HepG2 (cell line): ENCODE measurements around the gene ARHGEF12. TPM values are rescaled to one million over a fixed set of nuclear protein-coding genes. Genes with fewer than 3 reads are reported as not detected.
A peak's percentile ranks its signal among the peaks of the same experiment; 100 is the strongest.

Experiments used
- AGO1 ChIP-seq: fragments of 200-400 bp; formaldehyde crosslinking; IDR thresholded peaks from 2 replicates; pipeline ENCODE4 v1.6.1; 2017; ENCODE audit warnings: mild to moderate bottlenecking, low read depth, low read length, moderate library complexity; ENCODE audit not compliant: poor library complexity, severe bottlenecking
- BCL6 ChIP-seq: IDR thresholded peaks from 2 replicates; pipeline ENCODE4 v1.6.1; 2016; ENCODE audit warnings: missing genetic modification reagents, missing compliant biosample characterization
- CTCF ChIP-seq: sonication (generic); formaldehyde crosslinking; IDR thresholded peaks from 2 replicates; pipeline ENCODE4 v1.5.0; 2020; ENCODE audit warnings: mild to moderate bottlenecking, missing genetic modification reagents, moderate library complexity
- EED ChIP-seq: sonication (generic); formaldehyde crosslinking; IDR thresholded peaks from 2 replicates; pipeline ENCODE4 v1.5.0; 2020; ENCODE audit warnings: mild to moderate bottlenecking, missing genetic modification reagents
- ELF3 ChIP-seq: IDR thresholded peaks from 2 replicates; pipeline ENCODE4 v1.6.1; 2016; ENCODE audit warnings: missing genetic modification reagents, missing compliant biosample characterization
- GATAD2A ChIP-seq: IDR thresholded peaks from 2 replicates; pipeline ENCODE4 v1.6.1; 2016
- GTF2F1 ChIP-seq: fragments of 150-350 bp; IDR thresholded peaks from 2 replicates; pipeline ENCODE4 v1.6.1; 2014; ENCODE audit warnings: low read length
- HOXA3 ChIP-seq: sonication (generic); formaldehyde crosslinking; IDR thresholded peaks from 2 replicates; pipeline ENCODE4 v1.5.0; 2020; ENCODE audit warnings: missing genetic modification reagents
- KLF11 ChIP-seq: IDR thresholded peaks from 2 replicates; pipeline ENCODE4 v1.6.1; 2016; ENCODE audit warnings: missing compliant biosample characterization
- LCORL ChIP-seq, 2 experiments: fragments of 450-650 bp in 1 of 2; sonication (generic) in 1 of 2; formaldehyde crosslinking in 1 of 2; IDR thresholded peaks; 2 replicates each; pipeline versions ENCODE4 v1.5.0 to v1.6.1; 2017 to 2020; ENCODE audit warnings: antibody characterized with exemption in 1 of 2, missing genetic modification reagents in 1 of 2
- MAFK ChIP-seq, 2 experiments: IDR thresholded peaks in 1 of 2; conservative IDR thresholded peaks in 1 of 2; 2 replicates each; pipeline ENCODE4 v1.6.1; 2011; ENCODE audit warnings: improper control_type of control experiment in 2 of 2, low read length in 2 of 2
- MXD4 ChIP-seq: IDR thresholded peaks from 2 replicates; pipeline ENCODE4 v1.6.1; 2016; ENCODE audit warnings: mild to moderate bottlenecking, missing biosample characterization, missing genetic modification reagents
- NCOA2 ChIP-seq: sonication (generic); formaldehyde crosslinking; IDR thresholded peaks from 2 replicates; pipeline ENCODE4 v1.8.0; 2022; ENCODE audit warnings: inconsistent platforms
- NR2F6 ChIP-seq, 2 experiments: IDR thresholded peaks; 2 replicates each; pipeline ENCODE4 v1.6.1; 2016; ENCODE audit warnings: antibody characterized with exemption in 1 of 2, mild to moderate bottlenecking in 1 of 2
- SMARCE1 ChIP-seq: fragments of 450-650 bp; IDR thresholded peaks from 2 replicates; pipeline ENCODE4 v1.6.1; 2017; ENCODE audit warnings: borderline replicate concordance
- SMC3 ChIP-seq: IDR thresholded peaks from 2 replicates; pipeline ENCODE4 v1.6.1; 2011; ENCODE audit warnings: low read length, improper control_type of control experiment
- SOX5 ChIP-seq: IDR thresholded peaks from 2 replicates; pipeline ENCODE4 v1.6.1; 2016; ENCODE audit warnings: borderline replicate concordance
- STAG1 ChIP-seq: sonication (generic); formaldehyde crosslinking; IDR thresholded peaks from 2 replicates; pipeline ENCODE4 v1.4.0; 2020; ENCODE audit warnings: missing genetic modification reagents
- SUZ12 ChIP-seq: fragments of 150-350 bp; IDR thresholded peaks from 2 replicates; pipeline ENCODE4 v1.6.1; 2014; ENCODE audit warnings: low read depth, low read length
- TCF7L2 ChIP-seq: IDR thresholded peaks from 2 replicates; pipeline ENCODE4 v1.6.1; 2011; ENCODE audit warnings: mild to moderate bottlenecking, low read depth, low read length, moderate library complexity
- ZNF121 ChIP-seq: sonication (generic); formaldehyde crosslinking; IDR thresholded peaks from 2 replicates; pipeline ENCODE4 v1.5.0; 2020; ENCODE audit warnings: mild to moderate bottlenecking, missing genetic modification reagents
- ZNF3 ChIP-seq: IDR thresholded peaks from 2 replicates; pipeline ENCODE4 v1.7.0; 2017; ENCODE audit warnings: inconsistent platforms
- ZNF713 ChIP-seq: sonication (generic); formaldehyde crosslinking; IDR thresholded peaks from 2 replicates; pipeline ENCODE4 v1.4.0; 2020; ENCODE audit warnings: mild to moderate bottlenecking, missing genetic modification reagents
- polyA plus RNA-seq, 8 experiments: library from polyadenylated mRNA; depleted of rRNA in 3 of 8; stranded (reverse) in 7 of 8; unstranded in 1 of 8; fragments of >200 nt; fragmentation: Illumina TruSeq in 4 of 8; extraction: Trizol in 4 of 8; gene quantifications; 2 replicates each; pipeline versions ENCODE4 v1.2.1 to v1.2.3, GENCODE V29; 2011 to 2016; ENCODE audit warnings: low read depth in 4 of 8, missing spikeins in 1 of 8, mixed read lengths in 1 of 8; ENCODE audit not compliant: insufficient read depth in 1 of 8
- total RNA-seq, 5 experiments: library from RNA; depleted of rRNA; stranded (reverse); fragments of >200 nt; fragmentation: Illumina TruSeq; extraction: Trizol; gene quantifications; 2 replicates each; pipeline ENCODE4 v1.2.3, GENCODE V29; 2016; ENCODE audit warnings: low read depth in 1 of 5
- TF ChIP-seq, protein P1 (sequence below): sonication (generic); formaldehyde crosslinking; IDR thresholded peaks from 2 replicates; pipeline ENCODE4 v1.5.0; 2020; ENCODE audit warnings: missing genetic modification reagents
- TF ChIP-seq, protein P2 (sequence below): sonication (generic); formaldehyde crosslinking; conservative IDR thresholded peaks from 2 replicates; pipeline ENCODE4 v1.4.0; 2020; ENCODE audit warnings: missing genetic modification reagents
- TF ChIP-seq, protein P3 (sequence below): sonication (generic); formaldehyde crosslinking; IDR thresholded peaks from 2 replicates; pipeline ENCODE4 v1.4.0; 2020; ENCODE audit warnings: missing genetic modification reagents, low read depth, mild to moderate bottlenecking, borderline replicate concordance
- TF ChIP-seq, protein P4 (sequence below): conservative IDR thresholded peaks from 2 replicates; pipeline ENCODE4 v1.6.1; 2018; ENCODE audit warnings: missing genetic modification reagents

Gene ARHGEF12
- total and polyA plus RNA-seq, 2 of the 13 experiments (the other 11 are each of a cell fraction or from before 2014, with no cell fraction given) = 17.9 to 54.4 TPM

GRCh38 chr11:120334894-120335462 is 1.2 kb upstream of the ARHGEF12 start (continued):
- TF ChIP-seq ELF3 (CRISPR knock-in tag) (peak; percentile 41; the same call in 1 of the 2 replicates), HOXA3 (CRISPR knock-in tag) (0 out of 2 replicates have a peak, but pooled peaks have one; percentile 12), SOX5 (CRISPR knock-in tag) (peak; percentile 12; the same call in 1 of the 2 replicates), MAFK (conservative IDR thresholded peaks at IDR 0.05 in 1 of 2, IDR thresholded peaks at IDR 0.05 in 1 of 2; ENCODE audit: low read length in 2 of 2) (no peak), ZNF713 (no peak), NR2F6 (IDR thresholded peaks at IDR 0.05) (no peak), NR2F6 (CRISPR knock-in tag; IDR thresholded peaks at IDR 0.05) (no peak), MXD4 (CRISPR knock-in tag) (no peak), ZNF3 (CRISPR knock-in tag) (0 out of 2 replicates have a peak, but pooled peaks have one; percentile 26), SUZ12 (no peak), GTF2F1 (no peak), LCORL (IDR thresholded peaks at IDR 0.05) (no peak), LCORL (CRISPR knock-in tag; IDR thresholded peaks at IDR 0.05) (no peak), NCOA2 (CRISPR knock-in tag) (no peak), CTCF (CRISPR knock-in tag) (peak; percentile 68), EED (CRISPR knock-in tag) (no peak), STAG1 (CRISPR knock-in tag) (peak; percentile 73), BCL6 (CRISPR knock-in tag) (0 out of 2 replicates have a peak, but pooled peaks have one; percentile 14), AGO1 (no peak), KLF11 (CRISPR knock-in tag) (no peak), ZNF121 (CRISPR knock-in tag) (no peak), GATAD2A (CRISPR knock-in tag) (peak; percentile 16; the same call in 1 of the 2 replicates), SMC3 (peak; percentile 57), TCF7L2 (no peak), SMARCE1 (no peak)
- TF ChIP-seq, protein P1, sequence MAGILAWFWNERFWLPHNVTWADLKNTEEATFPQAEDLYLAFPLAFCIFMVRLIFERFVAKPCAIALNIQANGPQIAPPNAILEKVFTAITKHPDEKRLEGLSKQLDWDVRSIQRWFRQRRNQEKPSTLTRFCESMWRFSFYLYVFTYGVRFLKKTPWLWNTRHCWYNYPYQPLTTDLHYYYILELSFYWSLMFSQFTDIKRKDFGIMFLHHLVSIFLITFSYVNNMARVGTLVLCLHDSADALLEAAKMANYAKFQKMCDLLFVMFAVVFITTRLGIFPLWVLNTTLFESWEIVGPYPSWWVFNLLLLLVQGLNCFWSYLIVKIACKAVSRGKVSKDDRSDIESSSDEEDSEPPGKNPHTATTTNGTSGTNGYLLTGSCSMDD (CRISPR knock-in tag) = no peak
- TF ChIP-seq, protein P2, sequence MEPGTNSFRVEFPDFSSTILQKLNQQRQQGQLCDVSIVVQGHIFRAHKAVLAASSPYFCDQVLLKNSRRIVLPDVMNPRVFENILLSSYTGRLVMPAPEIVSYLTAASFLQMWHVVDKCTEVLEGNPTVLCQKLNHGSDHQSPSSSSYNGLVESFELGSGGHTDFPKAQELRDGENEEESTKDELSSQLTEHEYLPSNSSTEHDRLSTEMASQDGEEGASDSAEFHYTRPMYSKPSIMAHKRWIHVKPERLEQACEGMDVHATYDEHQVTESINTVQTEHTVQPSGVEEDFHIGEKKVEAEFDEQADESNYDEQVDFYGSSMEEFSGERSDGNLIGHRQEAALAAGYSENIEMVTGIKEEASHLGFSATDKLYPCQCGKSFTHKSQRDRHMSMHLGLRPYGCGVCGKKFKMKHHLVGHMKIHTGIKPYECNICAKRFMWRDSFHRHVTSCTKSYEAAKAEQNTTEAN (CRISPR knock-in tag) = no peak
- TF ChIP-seq, protein P3, sequence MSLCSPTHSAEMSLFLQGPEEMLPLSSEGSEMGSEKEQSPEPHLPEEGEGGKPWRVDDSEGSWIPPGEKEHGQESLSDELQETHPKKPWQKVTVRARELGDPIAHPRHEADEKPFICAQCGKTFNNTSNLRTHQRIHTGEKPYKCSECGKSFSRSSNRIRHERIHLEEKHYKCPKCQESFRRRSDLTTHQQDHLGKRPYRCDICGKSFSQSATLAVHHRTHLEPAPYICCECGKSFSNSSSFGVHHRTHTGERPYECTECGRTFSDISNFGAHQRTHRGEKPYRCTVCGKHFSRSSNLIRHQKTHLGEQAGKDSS = no peak
- TF ChIP-seq, protein P4, sequence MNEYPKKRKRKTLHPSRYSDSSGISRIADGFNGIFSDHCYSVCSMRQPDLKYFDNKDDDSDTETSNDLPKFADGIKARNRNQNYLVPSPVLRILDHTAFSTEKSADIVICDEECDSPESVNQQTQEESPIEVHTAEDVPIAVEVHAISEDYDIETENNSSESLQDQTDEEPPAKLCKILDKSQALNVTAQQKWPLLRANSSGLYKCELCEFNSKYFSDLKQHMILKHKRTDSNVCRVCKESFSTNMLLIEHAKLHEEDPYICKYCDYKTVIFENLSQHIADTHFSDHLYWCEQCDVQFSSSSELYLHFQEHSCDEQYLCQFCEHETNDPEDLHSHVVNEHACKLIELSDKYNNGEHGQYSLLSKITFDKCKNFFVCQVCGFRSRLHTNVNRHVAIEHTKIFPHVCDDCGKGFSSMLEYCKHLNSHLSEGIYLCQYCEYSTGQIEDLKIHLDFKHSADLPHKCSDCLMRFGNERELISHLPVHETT (CRISPR knock-in tag) = no peak
